GM03348 (cell line): ENCODE measurements around the gene COL12A1.

Experiments
- DNase-seq: peaks from one replicate; pipeline ENCODE4 v3.0.0; 2012; ENCODE audit warnings: low spot score

COL12A1 gene

DNA sequence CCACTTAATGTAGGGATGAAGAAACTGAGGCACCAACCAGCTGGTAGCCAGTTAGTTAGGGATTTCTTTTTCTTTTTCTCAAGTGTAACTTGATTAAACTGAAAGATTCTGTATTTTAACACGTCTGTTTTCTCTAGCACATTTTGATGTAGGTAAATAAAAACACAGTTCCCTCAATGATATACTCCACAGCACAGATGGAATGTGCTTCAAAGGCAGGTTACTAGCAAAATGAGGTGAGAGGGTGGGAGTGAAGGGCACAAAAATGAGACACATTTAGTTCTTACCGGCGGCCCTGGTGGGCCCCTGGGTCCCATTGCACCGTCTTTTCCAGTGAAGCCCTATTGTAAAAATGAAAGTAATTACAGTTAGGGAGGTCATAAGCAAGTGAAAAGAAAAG is 108.9 kb downstream of the COL12A1 start:
- no peak for DNase-seq

DNA sequence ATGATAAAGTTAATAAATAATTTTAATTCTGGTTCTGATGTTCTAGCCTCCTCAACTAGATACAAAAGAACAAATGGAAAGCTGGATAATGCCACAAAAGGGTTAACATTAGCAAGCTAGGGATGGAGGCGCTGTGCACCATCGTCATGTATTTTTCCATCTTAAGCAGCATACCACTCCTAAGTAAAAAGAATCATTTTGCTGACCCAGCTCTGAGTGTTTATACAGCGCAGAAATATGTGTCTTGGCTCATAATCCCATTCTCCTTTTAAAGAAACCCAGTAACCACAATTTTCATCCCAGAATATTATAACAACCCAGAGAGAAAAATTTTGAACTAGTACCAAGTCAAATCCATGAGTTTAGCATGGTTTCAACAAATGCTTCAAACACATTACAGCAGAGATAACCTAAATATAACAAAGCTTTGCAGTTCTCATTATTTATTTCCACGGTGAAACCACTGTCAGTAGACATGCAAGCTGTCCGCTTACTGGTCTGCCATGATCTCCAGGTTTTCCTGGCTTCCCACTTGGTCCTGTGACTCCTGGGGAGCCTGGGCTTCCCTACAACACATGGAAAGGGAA is 111.1 kb downstream of the COL12A1 start:
- peak; percentile 64 for DNase-seq

DNA sequence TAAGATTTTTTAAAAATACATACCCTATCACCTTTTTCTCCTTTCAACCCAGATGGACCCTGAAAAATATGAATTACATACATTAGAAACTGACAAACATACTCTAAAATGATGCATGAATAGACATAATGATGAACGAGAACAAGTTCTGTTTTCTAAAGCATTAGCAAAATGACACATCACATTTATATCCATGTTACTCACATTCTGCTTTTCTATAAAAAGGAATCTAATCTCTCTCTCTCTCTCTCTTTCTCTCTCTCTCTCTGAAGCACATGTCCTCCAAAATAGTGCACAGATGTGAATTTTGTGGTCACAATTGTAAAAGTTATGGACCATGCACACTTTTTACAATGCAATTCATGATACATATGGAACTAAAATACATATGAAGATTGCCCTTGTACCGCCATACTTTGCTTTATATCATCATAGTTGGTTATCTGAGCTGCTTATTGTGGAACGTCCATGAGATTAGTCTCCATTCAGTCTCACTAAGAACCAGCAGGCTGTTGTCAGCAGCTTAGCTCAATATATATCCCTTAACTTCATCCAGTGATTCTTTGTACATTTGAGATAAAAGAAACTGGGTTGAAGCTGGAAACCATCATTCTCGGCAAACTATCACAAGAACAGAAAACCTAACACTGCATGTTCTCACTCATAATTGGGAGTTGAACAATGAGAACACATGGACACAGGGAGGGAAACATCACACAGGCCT is 114.2 kb downstream of the COL12A1 start:
- DNase-seq: no peak

DNA sequence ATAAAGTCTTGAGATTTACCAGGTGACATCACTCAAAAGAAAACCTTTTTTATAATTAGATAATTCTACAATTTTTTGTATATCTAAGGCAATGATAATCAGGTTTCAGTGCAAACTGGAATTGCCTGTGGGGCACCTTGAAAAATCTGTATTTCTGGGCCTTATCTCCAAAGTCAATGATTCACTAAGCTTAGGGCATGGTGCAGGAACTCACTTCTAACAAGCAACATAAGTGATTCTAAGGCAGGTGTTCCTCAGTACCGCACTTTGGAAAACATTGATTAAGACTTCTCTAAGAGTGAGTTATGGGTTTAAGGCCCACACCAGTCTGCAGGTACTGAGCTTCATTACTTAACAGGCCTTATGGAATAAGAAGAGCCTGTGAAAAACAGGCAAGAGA is 115.3 kb downstream of the COL12A1 start:
- no peak for DNase-seq

DNA sequence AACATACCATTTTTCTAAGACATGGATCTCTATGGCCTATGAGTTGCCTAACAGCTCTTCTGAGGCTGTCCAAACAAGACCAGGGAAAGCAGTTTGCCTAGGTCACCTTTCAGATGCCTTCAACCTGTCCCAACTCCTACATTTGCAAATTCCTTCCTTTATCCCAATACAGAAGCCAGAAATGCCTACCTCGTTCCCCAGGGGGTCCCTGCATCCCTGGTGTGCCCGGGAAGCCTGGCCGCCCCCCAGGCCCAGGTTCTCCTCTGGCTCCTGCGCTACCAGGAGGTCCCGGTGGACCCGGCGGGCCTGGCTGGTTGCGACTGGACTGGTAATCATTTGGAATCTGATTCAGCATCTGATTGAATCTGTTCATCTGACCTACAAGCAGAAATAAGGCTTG is 115.9 kb downstream of the COL12A1 start:
- DNase-seq: no peak

DNA sequence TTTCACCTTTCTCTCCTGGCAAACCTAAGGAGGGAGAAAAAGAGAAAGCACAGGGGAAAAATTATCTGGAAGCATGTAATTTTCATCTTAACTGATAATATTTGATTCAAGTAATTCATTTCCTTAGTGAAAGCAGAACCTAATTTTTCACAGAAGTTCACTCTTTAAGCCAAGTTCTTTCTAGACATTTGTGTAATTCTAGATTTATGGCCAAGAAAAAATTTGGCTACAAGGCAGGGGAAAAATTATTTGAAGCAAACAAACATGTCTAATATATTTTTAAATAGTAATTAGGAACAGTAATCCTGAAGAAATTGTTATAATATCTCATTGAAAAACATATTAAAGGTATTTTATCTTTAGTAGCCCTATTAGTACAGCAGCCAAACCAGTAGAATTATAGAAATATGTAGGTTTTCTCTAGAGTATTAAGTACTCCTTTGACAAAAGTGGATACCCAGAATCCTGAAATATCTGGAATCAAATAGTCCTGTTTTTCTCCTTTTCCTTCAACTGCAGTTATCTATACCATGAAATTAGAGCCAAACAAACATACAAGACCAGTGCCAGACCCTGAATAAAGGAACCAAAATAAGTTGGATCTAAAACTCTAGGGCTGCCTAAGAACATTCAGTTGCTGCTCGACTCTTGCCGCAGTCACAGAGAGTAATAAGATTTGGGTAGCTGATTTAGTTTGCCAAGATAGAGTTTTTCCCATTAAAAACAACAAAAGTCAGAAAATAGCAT is 116.5 kb downstream of the COL12A1 start:
- no peak for DNase-seq

DNA sequence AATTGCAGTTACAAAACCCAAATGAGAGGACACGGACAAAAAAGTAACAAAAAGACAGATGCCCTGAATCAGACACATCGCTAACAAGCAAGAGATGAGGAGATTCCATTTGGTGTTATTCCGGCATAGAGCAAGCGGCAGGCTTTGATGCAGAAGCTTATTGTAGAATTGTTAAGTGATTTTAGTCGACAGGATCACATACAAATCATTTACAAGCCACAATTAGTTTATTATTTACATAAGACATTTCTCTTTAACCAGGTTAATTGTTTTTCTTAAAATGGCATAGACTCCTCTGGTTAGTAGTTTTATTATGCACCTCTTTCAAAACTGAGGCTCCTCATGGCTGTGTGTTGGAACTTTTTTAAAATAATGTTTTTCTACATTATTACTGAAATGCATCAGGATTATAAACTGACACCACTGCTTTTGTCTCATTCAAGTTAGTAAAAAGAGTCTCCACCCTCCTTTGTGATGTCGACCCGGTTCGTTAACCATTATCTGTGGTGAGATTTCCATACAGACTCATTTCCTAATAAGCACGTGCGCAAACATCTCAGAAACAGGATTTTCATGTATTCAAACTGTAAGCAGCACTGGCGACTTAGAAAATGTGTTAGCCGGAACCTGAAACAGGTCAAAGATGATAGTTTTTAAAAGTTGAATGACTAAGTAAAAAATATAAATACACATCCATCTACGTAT is 119.8 kb downstream of the COL12A1 start:
- DNase-seq: no peak

DNA sequence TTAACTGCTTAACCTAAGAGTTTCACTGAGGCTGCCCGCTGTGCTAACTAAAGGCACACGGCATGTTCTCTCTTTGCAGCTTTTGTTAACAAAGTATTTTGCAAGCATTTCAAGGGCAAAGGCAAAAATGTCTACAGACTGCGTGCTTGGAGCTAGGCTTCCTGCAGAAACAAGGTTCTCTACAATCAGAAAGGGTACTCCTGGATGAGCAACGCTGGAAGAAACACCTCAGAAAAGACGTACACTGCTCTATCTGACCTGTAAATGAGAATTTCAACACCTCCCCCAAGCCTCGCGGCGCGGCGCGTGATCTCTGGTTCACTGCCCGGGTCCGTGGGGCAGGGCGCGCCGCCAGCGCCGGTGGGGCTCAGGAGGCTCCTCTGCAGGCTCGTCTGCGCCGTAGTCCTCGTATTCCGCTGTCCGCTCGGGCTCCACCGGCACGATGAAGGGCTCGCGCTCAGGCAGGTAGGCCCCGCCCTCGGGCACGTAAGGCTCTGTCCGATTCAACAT is 120.9 kb downstream of the COL12A1 start:
- no peak for DNase-seq

DNA sequence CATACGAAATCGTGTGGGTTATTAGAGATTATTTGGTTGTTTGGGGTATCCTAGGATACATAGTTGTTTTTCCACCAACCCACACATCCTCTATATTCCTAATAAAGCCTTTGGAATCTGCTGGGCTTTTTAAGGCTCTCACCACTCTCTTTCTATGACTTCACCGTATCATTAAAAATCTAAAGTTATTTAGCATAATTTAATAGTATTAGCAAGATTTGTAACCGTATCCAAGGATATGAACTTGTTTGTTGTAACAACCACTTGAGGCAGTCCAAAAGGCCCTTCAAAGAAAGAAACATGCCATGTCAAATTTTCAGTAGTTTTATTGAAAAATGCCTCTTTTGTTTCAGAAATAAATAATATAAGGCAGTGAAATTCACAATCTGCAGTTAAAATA is 121.8 kb downstream of the COL12A1 start:
- DNase-seq: no peak

DNA sequence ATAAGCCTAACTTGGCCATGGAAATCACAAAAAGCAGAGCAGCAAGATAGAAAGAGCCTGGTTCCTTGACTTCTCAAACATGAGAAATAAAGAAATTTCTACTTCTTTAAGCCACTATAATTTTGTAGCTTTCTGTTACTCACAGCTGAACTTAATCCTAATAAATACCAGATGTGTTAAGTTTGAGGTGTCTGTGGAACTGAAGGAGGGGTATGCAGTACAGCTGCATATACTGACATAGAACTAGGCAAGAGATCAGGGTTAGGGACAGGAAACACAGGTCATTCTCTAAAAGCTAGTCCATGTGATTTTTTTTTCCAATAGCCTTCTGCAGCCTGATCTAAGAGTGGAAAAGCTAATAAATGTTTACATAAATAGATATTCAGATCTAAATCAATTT is 123.9 kb downstream of the COL12A1 start:
- DNase-seq: no peak

DNA sequence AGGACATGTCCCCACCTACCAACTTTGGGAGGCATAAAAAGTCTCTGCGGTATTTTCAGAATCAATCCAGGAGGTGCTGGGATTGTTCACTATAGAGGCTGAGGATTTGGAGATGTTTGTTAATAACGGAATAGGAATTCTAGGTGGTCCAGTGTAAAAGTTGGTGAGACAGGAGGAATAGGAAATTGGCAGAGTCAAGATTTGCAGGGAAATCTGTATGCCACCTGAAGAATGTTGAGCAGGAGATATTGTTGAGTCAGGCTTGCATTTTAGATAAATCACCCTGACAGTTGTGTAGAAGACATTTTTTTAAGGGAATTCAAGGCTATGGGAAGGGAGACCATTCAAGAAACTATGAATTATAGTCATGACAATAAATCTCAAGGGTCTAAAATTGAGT is 124.8 kb downstream of the COL12A1 start:
- DNase-seq: no peak

DNA sequence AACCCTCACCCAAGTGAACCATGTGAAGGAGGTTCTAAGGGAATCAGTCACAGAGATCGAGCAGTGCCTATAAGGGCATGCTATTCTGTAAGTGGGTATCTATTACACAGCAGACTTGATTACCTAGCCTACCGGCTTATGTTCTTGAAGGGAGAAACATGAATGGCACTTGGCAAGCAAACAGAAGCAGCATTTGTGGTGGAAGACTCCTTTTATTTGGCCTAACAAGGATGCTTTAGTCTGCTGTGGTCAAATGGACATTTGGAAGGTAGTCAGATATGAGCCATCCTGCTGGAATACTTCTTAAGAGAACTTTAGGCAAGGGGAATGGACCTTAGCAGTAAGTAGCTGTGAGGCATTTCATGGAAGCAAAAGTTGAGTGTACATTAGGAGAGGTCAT is 126.3 kb downstream of the COL12A1 start:
- DNase-seq: no peak

DNA sequence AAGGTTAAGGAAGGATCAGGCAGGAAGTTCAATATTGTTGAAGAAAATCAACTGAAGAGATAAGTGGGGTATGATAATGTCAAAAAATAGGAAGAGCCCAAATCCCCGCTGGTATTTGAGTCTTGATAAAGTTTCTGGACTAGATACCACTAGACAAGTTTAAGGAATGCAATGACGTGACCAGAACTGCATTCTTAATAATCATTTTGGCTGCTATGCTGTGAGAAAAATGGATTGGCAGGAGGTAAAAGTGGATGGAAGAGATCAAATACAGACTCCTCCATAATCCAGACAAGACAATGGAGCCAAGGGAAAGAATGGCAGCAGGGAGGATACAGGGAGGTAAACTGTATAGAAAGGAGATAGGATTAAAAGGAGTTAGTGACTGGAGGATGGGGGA is 128.2 kb downstream of the COL12A1 start:
- DNase-seq: peak; percentile 34

DNA sequence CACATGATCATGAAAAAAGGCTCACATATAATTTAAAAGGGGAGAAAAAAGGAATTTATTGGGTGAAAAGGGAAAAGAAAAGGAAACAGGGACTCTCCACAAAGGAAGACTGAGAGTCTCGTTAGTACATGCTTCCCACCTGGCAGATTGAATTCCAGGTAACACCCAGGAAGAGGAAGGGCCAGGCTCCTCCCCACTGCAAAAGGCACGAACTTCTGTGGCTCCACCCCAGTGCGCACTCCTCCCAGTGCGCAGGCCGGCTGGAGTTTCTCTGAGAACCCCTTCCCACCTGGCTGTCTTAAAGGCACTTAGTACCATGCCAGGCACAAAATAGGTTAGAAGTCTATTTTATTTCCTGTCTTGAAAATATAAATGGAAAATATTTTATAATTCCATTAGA is 129.8 kb downstream of the COL12A1 start:
- DNase-seq: no peak

DNA sequence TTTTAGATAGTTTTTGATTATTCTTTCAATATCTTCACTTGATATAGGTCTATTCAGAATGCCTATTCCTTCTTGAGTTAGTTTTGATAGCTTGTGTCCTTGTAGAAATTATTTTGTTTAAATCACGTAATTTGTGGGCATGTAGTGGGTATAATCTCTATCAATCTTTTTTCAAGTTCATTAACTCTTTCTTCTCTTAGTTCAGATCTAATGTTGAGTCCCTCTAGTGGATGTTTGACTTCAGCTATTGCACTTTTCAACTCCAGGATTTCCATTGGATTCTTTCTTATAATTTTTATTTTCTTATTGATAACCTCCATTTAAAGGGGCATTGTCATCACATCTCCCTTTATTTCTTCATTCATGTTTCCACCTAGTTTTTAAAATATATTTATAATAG is 135.6 kb downstream of the COL12A1 start:
- no peak for DNase-seq

DNA sequence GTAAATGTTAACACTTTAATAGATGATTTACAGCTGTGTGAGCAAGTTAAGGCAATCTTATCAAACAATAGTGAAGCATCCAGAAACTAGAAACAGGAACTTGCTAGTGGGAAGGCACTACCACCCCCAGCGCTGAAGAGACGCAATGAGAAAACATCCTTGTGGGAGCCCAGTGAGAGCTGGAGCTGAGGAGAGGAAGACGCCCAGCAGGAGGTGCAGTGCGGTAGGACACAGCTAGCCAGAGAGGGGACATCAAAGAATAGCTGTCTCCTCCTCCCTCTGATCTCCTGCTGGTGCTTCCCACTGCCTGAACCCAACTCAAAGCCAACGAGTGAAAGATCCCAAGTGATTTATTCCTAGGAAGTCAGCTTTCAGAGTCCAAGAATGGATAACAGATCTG is 140.3 kb downstream of the COL12A1 start:
- no peak for DNase-seq

DNA sequence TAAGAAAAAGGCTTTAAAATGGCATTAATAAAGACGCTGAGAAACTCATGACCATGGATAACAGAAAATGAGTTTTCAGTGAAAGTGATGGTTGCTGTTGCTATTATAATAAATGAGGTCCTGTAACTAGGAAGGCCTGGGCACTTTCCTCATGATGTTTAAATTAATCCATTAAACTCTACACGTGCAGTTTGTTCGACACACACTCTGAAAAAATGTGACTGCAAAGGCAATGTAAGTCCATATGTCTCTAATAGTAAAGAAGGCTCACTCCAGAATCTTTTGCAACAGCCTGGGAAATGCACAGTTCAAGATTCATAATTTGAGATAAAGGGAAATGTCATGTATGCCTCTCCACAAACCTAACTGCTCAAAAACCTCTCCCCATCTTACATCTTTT is 153.4 kb downstream of the COL12A1 start:
- no peak for DNase-seq

DNA sequence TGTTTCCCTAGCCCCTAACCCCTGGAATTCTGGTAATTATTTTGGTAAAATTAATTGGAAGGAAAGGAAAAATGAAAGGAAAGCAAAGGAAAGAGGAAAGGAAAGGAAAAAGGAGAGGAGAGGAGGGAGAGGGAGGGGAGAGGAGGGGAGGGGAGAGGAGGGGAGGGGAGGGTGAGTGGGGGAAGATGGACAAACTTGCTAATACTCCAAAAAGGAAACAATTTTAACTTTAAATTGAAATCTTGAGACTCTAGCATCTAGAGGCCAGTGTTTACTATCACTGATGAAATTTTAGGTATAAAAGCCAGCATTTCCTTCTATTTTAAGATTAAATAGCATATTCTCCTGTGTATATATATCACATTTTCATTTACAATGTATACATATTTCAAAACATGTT is 156.5 kb downstream of the COL12A1 start:
- no peak for DNase-seq

DNA sequence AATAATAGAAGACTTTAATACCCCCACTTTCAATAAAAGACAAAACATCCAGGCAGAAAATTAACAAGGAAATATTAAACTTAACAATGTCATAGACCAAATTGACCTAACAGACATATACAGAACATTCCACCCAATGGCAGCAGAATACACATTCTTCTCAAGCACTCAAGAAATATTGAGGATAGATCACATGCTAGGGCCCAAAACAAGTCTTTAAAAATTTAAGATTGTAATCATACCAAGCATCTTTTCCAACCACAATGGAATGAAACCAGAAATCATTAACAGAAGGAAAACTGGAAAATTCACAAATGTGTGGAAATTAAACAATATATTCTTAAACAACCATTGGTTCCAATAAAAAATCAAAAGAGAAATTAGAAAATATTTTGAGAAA is 161.0 kb downstream of the COL12A1 start:
- DNase-seq: no peak

DNA sequence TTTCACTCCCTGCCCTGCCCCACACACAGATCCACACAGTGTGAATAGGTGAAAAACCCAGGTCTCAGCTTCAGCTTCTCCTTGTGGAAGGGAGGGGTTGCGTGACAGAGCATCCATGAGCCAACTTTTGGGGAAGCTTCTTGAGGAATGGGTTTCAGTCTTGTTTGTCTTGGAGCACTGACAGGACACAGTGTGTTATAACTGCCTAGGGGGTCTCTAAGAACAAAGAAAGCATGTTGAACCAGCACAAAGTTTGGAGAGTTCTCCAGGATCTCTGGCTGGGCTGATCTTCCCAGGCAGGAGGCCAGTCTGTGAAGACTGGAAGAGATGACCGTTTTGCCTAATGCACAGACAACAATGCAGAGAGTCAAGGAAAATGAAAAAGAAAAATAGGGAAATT is 164.5 kb downstream of the COL12A1 start:
- DNase-seq: no peak
